ENCODE measurements around the gene APOL1.
"Not testable (repeated sequence)": the region's sequence is repeated elsewhere in the genome, so short reads cannot be mapped to it uniquely, and the experiment has no call there.

The APOL1 gene

GRCh38 chr22:36225333-36225922, 27.5 kb upstream of the APOL1 start:
- DNase-seq, result no peak

DNA sequence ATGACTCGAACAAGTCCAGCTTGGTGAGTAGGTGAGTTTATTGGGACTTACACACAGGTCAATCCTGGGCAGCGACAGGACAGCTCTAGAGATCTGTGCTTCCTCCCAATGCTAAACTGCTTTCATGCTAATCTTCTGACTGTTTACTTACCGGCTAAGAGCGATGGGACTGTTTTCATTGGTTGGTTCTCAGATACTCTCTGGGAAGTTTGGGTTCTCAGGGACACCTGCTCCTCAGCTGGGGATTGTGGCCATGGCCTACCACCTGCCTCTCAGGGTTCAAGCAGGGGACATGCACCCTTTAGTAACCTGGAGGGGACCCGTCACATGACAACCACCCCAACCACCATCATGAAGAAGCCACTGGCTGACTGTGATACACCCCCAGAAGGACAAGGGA, 26.7 kb upstream of the APOL1 start:
- no peak for DNase-seq

- no peak for DNase-seq
Observed at GRCh38 chr22:36227396-36227795, 25.5 kb upstream of the APOL1 start.

GRCh38 chr22:36227806-36228205, 25.1 kb upstream of the APOL1 start:
- no peak for DNase-seq

GRCh38 chr22:36228369-36228768, 24.6 kb upstream of the APOL1 start:
- not testable (repeated sequence) for DNase-seq

- no peak for DNase-seq
Observed at GRCh38 chr22:36228944-36229343, 24.0 kb upstream of the APOL1 start.

GRCh38 chr22:36229649-36230048, 23.3 kb upstream of the APOL1 start:
- DNase-seq, result not testable (repeated sequence)

DNA sequence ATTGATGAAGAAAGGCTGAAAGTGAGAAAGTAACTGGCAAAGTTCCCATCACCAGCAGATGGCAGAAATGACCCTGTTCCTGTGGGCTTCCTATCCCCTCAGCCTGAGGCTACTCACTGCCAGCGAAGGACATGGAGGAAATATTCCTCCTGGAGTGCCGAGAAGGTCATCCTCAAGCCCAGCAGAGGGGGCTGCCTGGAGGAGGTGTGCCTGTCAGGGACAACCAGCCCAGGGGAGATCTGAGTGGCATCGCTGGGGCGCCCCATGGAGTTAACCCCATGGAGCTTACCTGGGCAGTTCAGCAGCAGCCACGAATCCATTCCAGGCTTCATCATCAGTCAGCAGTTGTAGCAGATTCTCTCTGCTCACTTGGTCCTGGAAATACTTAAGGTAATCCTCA, 21.9 kb upstream of the APOL1 start:
- not testable (repeated sequence) for DNase-seq

DNA sequence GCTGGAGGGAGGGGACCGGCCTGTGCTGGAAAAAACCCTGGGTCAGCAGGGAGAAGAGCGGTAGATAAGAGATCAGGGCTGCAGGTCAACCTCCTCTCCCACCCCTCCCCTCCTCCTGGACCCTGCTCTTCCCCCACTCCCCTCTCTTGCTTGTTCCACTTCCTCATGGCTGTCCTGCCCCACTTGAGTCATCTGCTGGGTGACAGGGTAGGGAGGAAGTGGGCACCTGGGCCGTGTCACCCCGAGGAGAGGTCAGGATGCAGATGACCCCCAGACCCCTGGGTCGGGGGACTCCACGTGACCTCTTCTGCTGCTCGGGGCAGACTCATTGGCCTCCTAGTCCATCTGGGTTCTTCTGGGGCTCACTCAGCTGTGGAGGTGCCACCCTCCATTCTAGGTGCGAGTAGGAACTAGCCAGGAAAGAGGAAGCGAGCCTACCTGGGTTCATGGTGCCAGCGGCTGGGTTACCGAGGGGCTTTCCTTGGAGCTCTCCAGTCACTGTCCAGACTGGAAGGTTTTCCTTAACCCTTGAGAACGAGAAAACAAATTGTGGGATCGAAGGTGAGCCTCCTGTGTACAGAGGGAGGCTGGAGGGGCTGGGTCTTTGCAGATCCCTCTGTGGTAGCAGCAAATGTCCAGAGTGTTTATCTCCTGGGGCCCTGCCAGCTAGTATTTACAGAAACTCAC, 20.1 kb upstream of the APOL1 start:
- no peak for DNase-seq

DNA sequence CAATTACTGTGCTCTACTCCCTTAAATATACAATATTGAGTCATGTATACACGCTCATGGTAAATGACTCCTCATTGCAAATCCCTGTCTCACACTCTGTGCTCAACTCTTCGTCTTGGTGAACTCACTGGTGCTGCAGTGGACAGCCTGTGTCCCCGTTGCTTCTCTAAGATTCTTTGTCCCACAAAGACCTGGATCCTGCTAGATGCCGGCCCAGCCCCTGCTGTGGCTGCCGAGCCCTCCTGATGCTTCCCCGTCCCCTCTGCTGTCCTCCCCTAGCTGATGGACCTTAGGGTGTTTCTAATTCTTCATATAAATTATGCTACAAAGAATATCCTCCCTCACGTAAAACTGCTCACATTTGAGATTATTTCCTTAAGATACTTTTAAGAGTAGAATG, 19.1 kb upstream of the APOL1 start:
- DNase-seq, result no peak

DNA sequence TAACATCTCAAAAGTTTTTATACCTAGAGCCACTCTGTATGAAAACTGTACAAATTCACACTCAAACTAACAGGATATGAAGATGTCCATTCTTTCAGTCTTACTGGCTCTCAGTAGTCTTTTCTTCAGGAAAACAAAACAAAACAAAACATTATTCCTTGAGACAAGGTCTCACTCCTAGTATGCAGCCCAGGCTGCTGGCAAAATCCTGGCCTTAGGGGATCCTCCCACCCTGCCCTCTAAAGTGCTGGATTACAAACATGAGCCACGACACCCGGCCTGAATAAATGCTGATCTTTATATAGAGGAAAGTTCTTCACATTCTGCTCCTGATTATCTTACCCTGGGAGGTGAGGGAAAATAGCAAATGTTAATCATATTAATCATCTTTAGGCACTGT, 18.7 kb upstream of the APOL1 start:
- DNase-seq, result no peak

GRCh38 chr22:36234919-36235318, 18.0 kb upstream of the APOL1 start:
- no peak for DNase-seq

DNA sequence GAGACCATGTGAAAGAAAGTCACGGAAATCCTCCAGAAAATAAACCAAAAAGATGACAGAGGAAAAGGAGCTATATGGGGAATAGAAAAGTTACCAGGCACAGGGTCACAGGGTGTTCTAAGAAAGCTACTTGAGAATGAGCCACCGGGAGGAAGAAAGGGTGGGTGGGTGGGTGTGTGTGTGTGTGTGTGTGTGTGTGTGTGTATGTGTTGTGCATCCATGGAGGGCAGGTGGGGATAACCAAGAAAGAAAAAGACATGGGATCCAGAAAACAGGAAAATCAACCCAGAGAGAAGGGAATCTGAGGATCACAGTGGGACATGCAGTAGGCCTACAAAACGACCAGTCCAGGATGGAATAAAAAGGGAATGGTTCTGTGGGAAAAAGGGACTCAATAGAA, 17.3 kb upstream of the APOL1 start:
- DNase-seq, result no peak

DNA sequence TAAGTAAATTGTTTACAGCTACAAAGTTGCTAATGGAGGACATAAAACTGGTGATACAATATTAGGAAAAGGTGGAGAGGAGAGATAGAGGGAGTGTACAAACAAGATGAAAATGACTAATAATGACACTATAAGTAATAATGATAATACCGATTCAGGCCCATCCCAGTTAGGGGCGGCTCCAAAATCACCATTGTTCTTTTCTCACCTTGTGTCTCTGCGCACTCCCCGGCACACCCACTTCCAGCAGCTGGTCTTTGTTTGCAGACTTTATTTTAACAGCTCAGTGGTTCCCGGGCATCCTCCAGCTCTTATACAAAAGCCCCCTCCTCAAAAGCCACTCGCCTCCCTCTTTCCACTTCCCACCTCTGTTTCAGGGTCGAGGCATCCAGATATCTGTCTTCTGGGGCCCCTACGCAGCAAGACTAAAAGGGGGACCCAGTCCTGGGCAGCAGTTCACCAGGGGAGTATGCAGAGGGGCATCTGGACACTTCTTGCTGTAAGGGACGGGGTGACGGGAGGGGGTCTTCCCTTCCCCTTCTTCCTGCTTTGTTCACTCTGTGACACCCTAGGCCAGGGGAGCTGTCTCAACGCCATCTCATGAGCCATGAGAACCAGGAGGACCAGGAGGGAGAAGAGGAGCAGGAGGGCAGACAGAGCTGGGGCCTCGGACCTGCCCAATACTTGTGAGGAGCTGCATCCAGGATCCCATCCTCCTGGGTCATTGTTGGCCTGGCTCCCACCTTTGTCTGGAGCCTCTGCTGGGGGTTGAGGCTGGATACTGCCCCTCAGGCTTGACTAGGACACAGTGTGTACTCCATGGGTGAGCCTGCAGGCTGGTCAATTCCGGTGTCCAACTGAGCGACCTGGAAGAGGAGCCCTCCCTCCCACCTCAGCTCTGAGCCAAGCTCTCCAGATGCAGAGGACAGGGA, 16.3 kb upstream of the APOL1 start:
- no peak for DNase-seq

GRCh38 chr22:36237462-36238372, 15.2 kb upstream of the APOL1 start:
- DNase-seq, result no peak

- DNase-seq, result peak; percentile 31
Observed at GRCh38 chr22:36238373-36239149, 14.4 kb upstream of the APOL1 start.

DNA sequence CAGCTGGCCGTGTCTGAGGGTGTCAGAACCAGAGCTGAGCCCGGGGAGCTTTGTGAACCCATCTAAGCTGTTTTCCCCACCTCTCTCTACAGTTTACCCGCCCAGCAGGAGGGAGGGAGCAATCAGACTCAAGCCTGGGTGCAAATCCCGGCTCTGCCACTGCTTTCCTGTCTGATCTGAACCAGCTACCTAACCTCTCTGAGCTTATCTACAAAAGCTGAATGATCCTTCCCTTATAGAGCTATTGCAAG, 13.9 kb upstream of the APOL1 start:
- DNase-seq, result no peak

GRCh38 chr22:36239401-36240171, 13.3 kb upstream of the APOL1 start, which contains the start of gene APOL2:
TSS of gene APOL2 (minus strand) at chr22:36239527. CDS start at chr22:36233162, 6,365 bp downstream.
- DNase-seq, result peak; percentile 87

- DNase-seq, result no peak
Observed at GRCh38 chr22:36243986-36244385, 8.9 kb upstream of the APOL1 start.

DNA sequence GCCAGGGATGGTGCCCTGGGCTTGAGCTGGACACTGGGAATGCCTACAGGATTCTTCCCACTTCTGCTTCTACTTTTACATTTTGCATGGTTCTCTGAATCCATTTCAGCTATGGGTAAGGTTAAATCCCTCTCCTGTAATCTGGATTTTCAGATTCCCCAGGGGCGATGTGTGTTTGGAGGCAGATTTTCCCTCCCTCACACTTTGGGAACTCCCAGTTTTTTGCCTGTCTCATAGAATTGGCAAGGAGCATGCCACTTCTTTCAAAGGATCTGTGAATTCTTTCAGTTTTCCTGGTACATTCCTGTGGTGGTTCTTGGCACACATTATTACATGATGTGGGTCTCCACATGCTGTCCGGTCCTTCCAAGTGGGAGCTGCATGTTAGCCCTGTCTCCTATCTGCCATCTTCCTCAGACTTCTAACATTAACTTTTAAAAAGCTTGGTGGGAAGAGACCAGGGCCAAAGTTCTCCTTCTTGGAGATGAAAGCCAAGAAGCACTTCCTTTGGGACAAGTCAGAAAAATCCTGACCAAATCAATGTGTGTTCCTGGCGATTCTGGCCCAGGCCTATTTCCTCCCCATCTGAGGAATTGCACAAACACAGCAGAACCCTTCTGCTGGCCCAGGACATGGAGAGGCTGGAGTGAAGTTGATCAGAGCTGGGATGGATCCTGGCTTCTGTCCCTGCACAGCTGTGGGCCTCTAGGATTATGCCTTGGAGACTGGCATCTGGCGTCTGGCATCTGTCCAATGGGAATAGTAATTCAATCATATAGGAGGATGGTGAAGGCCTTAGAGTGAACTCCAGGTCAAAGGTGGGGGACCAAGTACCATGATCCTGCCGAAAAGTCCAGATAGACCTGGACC, 8.2 kb upstream of the APOL1 start:
- no peak for DNase-seq
